ENCODE measurements around the gene SCFD2.

SCFD2 gene

GRCh38 chr4:52844596-52844995, 521.3 kb downstream of the SCFD2 start:
- Histone ChIP-seq H3K27ac (ENCODE audit: low read depth, low read length) (no peak overlapping the region), H2AFZ (ENCODE audit: low read length, unreplicated experiment) (no peak overlapping the region), H3K79me2 (ENCODE audit: control insufficient read depth, insufficient read depth, low read length, unreplicated experiment) (no peaks in the 10 kb centered on the region), H3K4me3 (ENCODE audit: low read depth, low read length) (no peak overlapping the region), H3K4me1 (ENCODE audit: control insufficient read depth, insufficient read depth, low read length, unreplicated experiment) (no peaks in the 10 kb centered on the region), H3K27me3 (ENCODE audit: insufficient read depth, low read length) (no peaks in the 10 kb centered on the region), H3K36me3 (ENCODE audit: insufficient read depth, low read length) (no peaks in the 10 kb centered on the region)

GRCh38 chr4:52843958-52844357, 521.9 kb downstream of the SCFD2 start:
- Histone ChIP-seq H3K27ac (ENCODE audit: low read depth, low read length) (no peak overlapping the region), H3K4me1 (ENCODE audit: control insufficient read depth, insufficient read depth, low read length, unreplicated experiment) (no peaks in the 10 kb centered on the region), H3K36me3 (ENCODE audit: insufficient read depth, low read length) (no peaks in the 10 kb centered on the region), H3K4me3 (ENCODE audit: low read depth, low read length) (no peak overlapping the region), H3K27me3 (ENCODE audit: insufficient read depth, low read length) (no peaks in the 10 kb centered on the region), H2AFZ (ENCODE audit: low read length, unreplicated experiment) (no peak overlapping the region), H3K79me2 (ENCODE audit: control insufficient read depth, insufficient read depth, low read length, unreplicated experiment) (no peaks in the 10 kb centered on the region)

- Histone ChIP-seq H3K27ac (ENCODE audit: low read depth, low read length) (no peak overlapping the region), H3K27me3 (ENCODE audit: insufficient read depth, low read length) (no peaks in the 10 kb centered on the region), H3K4me1 (ENCODE audit: control insufficient read depth, insufficient read depth, low read length, unreplicated experiment) (no peaks in the 10 kb centered on the region), H3K4me3 (ENCODE audit: low read depth, low read length) (no peak overlapping the region), H3K36me3 (ENCODE audit: insufficient read depth, low read length) (no peaks in the 10 kb centered on the region), H2AFZ (ENCODE audit: low read length, unreplicated experiment) (no peak overlapping the region), H3K79me2 (ENCODE audit: control insufficient read depth, insufficient read depth, low read length, unreplicated experiment) (no peaks in the 10 kb centered on the region)
Measured at GRCh38 chr4:52843351-52843750, 522.5 kb downstream of the SCFD2 start.

GRCh38 chr4:52842792-52843191, 523.1 kb downstream of the SCFD2 start:
- Histone ChIP-seq H3K27ac (ENCODE audit: low read depth, low read length) (no peak overlapping the region), H3K27me3 (ENCODE audit: insufficient read depth, low read length) (no peaks in the 10 kb centered on the region), H3K36me3 (ENCODE audit: insufficient read depth, low read length) (no peaks in the 10 kb centered on the region), H3K4me1 (ENCODE audit: control insufficient read depth, insufficient read depth, low read length, unreplicated experiment) (peaks cover 4% of the 10 kb centered on the region), H2AFZ (ENCODE audit: low read length, unreplicated experiment) (no peak overlapping the region), H3K4me3 (ENCODE audit: low read depth, low read length) (no peak overlapping the region), H3K79me2 (ENCODE audit: control insufficient read depth, insufficient read depth, low read length, unreplicated experiment) (no peaks in the 10 kb centered on the region)

GRCh38 chr4:52841682-52842456, 524.0 kb downstream of the SCFD2 start:
- Histone ChIP-seq H3K27me3 (ENCODE audit: insufficient read depth, low read length) (no peaks in the 10 kb centered on the region), H3K79me2 (ENCODE audit: control insufficient read depth, insufficient read depth, low read length, unreplicated experiment) (no peaks in the 10 kb centered on the region), H3K36me3 (ENCODE audit: insufficient read depth, low read length) (no peaks in the 10 kb centered on the region), H3K4me1 (ENCODE audit: control insufficient read depth, insufficient read depth, low read length, unreplicated experiment) (peaks cover 6% of the 10 kb centered on the region), H2AFZ (ENCODE audit: low read length, unreplicated experiment) (no peak overlapping the region), H3K4me3 (ENCODE audit: low read depth, low read length) (no peak overlapping the region), H3K27ac (ENCODE audit: low read depth, low read length) (no peak overlapping the region)

- Histone ChIP-seq H3K36me3 (ENCODE audit: insufficient read depth, low read length) (no peaks in the 10 kb centered on the region), H3K79me2 (ENCODE audit: control insufficient read depth, insufficient read depth, low read length, unreplicated experiment) (no peaks in the 10 kb centered on the region), H3K27ac (ENCODE audit: low read depth, low read length) (no peak overlapping the region), H3K27me3 (ENCODE audit: insufficient read depth, low read length) (no peaks in the 10 kb centered on the region), H2AFZ (ENCODE audit: low read length, unreplicated experiment) (no peak overlapping the region), H3K4me3 (ENCODE audit: low read depth, low read length) (no peak overlapping the region), H3K4me1 (ENCODE audit: control insufficient read depth, insufficient read depth, low read length, unreplicated experiment) (peaks cover 6% of the 10 kb centered on the region)
Measured at GRCh38 chr4:52840531-52841370, 525.1 kb downstream of the SCFD2 start.

- H3K27ac ChIP-seq (ENCODE audit: low read depth, low read length), result no peak overlapping the region
- no peaks in the 10 kb centered on the region for H3K36me3 ChIP-seq (ENCODE audit: insufficient read depth, low read length)
- H3K4me3 ChIP-seq (ENCODE audit: low read depth, low read length), result no peak overlapping the region
- H3K79me2 ChIP-seq (ENCODE audit: control insufficient read depth, insufficient read depth, low read length, unreplicated experiment), result no peaks in the 10 kb centered on the region
- H3K27me3 ChIP-seq (ENCODE audit: insufficient read depth, low read length), result no peaks in the 10 kb centered on the region
- no peak overlapping the region for H2AFZ ChIP-seq (ENCODE audit: low read length, unreplicated experiment)
- H3K4me1 ChIP-seq (ENCODE audit: control insufficient read depth, insufficient read depth, low read length, unreplicated experiment), result peaks cover 9% of the 10 kb centered on the region
Measured at GRCh38 chr4:52838729-52839586, 526.9 kb downstream of the SCFD2 start.

- H3K79me2 ChIP-seq (ENCODE audit: control insufficient read depth, insufficient read depth, low read length, unreplicated experiment), result no peaks in the 10 kb centered on the region
- no peak overlapping the region for H3K4me3 ChIP-seq (ENCODE audit: low read depth, low read length)
- no peaks in the 10 kb centered on the region for H3K27me3 ChIP-seq (ENCODE audit: insufficient read depth, low read length)
- H3K36me3 ChIP-seq (ENCODE audit: insufficient read depth, low read length), result no peaks in the 10 kb centered on the region
- H3K27ac ChIP-seq (ENCODE audit: low read depth, low read length), result no peak overlapping the region
- peaks cover 9% of the 10 kb centered on the region for H3K4me1 ChIP-seq (ENCODE audit: control insufficient read depth, insufficient read depth, low read length, unreplicated experiment)
- no peak overlapping the region for H2AFZ ChIP-seq (ENCODE audit: low read length, unreplicated experiment)
Measured at GRCh38 chr4:52837716-52838558, 527.9 kb downstream of the SCFD2 start.

GRCh38 chr4:52836678-52837077, 529.2 kb downstream of the SCFD2 start:
- H3K27ac ChIP-seq (ENCODE audit: low read depth, low read length), result no peak overlapping the region

GRCh38 chr4:52836120-52836519, 529.7 kb downstream of the SCFD2 start:
- H3K4me3 ChIP-seq (ENCODE audit: low read depth, low read length), result no peak overlapping the region
- no peaks in the 10 kb centered on the region for H3K36me3 ChIP-seq (ENCODE audit: insufficient read depth, low read length)
- H3K27ac ChIP-seq (ENCODE audit: low read depth, low read length), result no peak overlapping the region
- H3K27me3 ChIP-seq (ENCODE audit: insufficient read depth, low read length), result no peaks in the 10 kb centered on the region
- no peak overlapping the region for H2AFZ ChIP-seq (ENCODE audit: low read length, unreplicated experiment)
- H3K4me1 ChIP-seq (ENCODE audit: control insufficient read depth, insufficient read depth, low read length, unreplicated experiment), result peaks cover 9% of the 10 kb centered on the region
- no peaks in the 10 kb centered on the region for H3K79me2 ChIP-seq (ENCODE audit: control insufficient read depth, insufficient read depth, low read length, unreplicated experiment)

More at GRCh38 chr4:52836678-52837077, 529.2 kb downstream of the SCFD2 start:
- no peaks in the 10 kb centered on the region for H3K79me2 ChIP-seq (ENCODE audit: control insufficient read depth, insufficient read depth, low read length, unreplicated experiment)
- no peaks in the 10 kb centered on the region for H3K36me3 ChIP-seq (ENCODE audit: insufficient read depth, low read length)
- peaks cover 9% of the 10 kb centered on the region for H3K4me1 ChIP-seq (ENCODE audit: control insufficient read depth, insufficient read depth, low read length, unreplicated experiment)
- no peak overlapping the region for H2AFZ ChIP-seq (ENCODE audit: low read length, unreplicated experiment)
- H3K27me3 ChIP-seq (ENCODE audit: insufficient read depth, low read length), result no peaks in the 10 kb centered on the region
- no peak overlapping the region for H3K4me3 ChIP-seq (ENCODE audit: low read depth, low read length)

Measured in ACC112 (cell line).